GM12878 (cell line): ENCODE data around the gene LRRC37A3. TPM values are rescaled to one million over a fixed set of nuclear protein-coding genes. Genes with fewer than 3 reads are reported as not detected.
"Not testable (repeated sequence)": the region's sequence is repeated elsewhere in the genome, so short reads cannot be mapped to it uniquely, and the experiment has no call there.

Experiments
- ATAC-seq: fragments of 200-7000 bp; cut with Tn5 transposase; 3 replicates; pipeline ENCODE4 v1.9.1; 2020; ENCODE audit warnings: mild to moderate bottlenecking, moderate library complexity
- BruUV-seq: library from RNA; stranded (reverse); fragments of 400-500 nt; replicated peaks from 2 replicates; lab custom pipeline; 2021; lab: Mats Ljungman, UMichigan
- CTCF ChIA-PET: fragments of 300-600 bp; sonication (Branson Sonifier 250); formaldehyde crosslinking; extraction: SDS; loops from one replicate; lab custom pipeline; 2021; ENCODE audit warnings: inconsistent platforms; lab: Yijun Ruan, JAX
- POLR2A ChIA-PET: fragments of 350-600 bp; formaldehyde crosslinking; extraction: SDS; loops from one replicate; lab custom pipeline; 2021; ENCODE audit warnings: inconsistent platforms; lab: Charles Lee
- RAD21 ChIA-PET: fragments of 300-600 bp; sonication (Branson Sonifier 250); formaldehyde crosslinking; loops from one replicate; lab custom pipeline; 2023; ENCODE audit warnings: antibody characterized with exemption; ENCODE audit not compliant: unreplicated experiment; lab: Charles Lee
- SMC1A ChIA-PET: fragments of 300-600 bp; sonication (Branson Sonifier 250); formaldehyde crosslinking; loops from one replicate; lab custom pipeline; 2023; ENCODE audit not compliant: unreplicated experiment, uncharacterized antibody; lab: Charles Lee
- DNase-seq: peaks from one replicate; pipeline ENCODE4 v3.0.0-alpha.2; 2011; ENCODE audit warnings: low read depth, low spot score
- FAIRE-seq: peaks from 3 replicates; lab custom pipeline; 2011; peaks lifted over from hg19 to GRCh38; lab: Jason Lieb, UNC
- H2AFZ ChIP-seq: 2 replicates; pipeline ENCODE4 v1.6.0; 2011; ENCODE audit warnings: low read depth, low read length, control low read depth; ENCODE audit not compliant: control insufficient read depth
- H3K27ac ChIP-seq: 2 replicates; pipeline ENCODE4 v1.5.1; 2011; ENCODE audit warnings: control low read depth; ENCODE audit not compliant: control insufficient read depth, insufficient read depth
- H3K27me3 ChIP-seq, 2 experiments: replicated peaks in 1 of 2; 2 replicates each; pipeline versions ENCODE4 v1.6.0 to v1.6.1; 2011; ENCODE audit warnings: low read length in 1 of 2; ENCODE audit not compliant: control insufficient read depth in 2 of 2, insufficient read depth in 2 of 2
- H3K36me3 ChIP-seq, 2 experiments: 2 replicates each; pipeline ENCODE4 v1.5.1; 2011; ENCODE audit warnings: low read length in 1 of 2; ENCODE audit not compliant: control insufficient read depth in 2 of 2, insufficient read depth in 2 of 2
- H3K4me1 ChIP-seq: 2 replicates; pipeline ENCODE4 v1.6.1; 2011; ENCODE audit warnings: mild to moderate bottlenecking, low read length, moderate library complexity, mixed read lengths; ENCODE audit not compliant: control insufficient read depth, insufficient read depth
- H3K4me2 ChIP-seq: 2 replicates; pipeline ENCODE4 v1.6.0; 2011; ENCODE audit warnings: control low read depth; ENCODE audit not compliant: control insufficient read depth, insufficient read depth
- H3K4me3 ChIP-seq: fragments of 200-600 bp; sonication (generic); 2 replicates; pipeline ENCODE4 v1.5.1; 2016
- H3K79me2 ChIP-seq: 2 replicates; pipeline ENCODE4 v1.6.0; 2011; ENCODE audit warnings: low read length; ENCODE audit not compliant: control insufficient read depth, insufficient read depth
- H3K9ac ChIP-seq: 2 replicates; pipeline ENCODE4 v1.8.0; 2011; ENCODE audit warnings: low read length, control low read depth, mixed read lengths; ENCODE audit not compliant: control insufficient read depth, insufficient read depth
- H3K9me3 ChIP-seq: replicated peaks from 3 replicates; pipeline ENCODE4 v1.5.1; 2011; ENCODE audit warnings: mild to moderate bottlenecking, low read length; ENCODE audit not compliant: control insufficient read depth, insufficient read depth
- H4K20me1 ChIP-seq: 2 replicates; pipeline ENCODE4 v1.6.0; 2011; ENCODE audit not compliant: control insufficient read depth, insufficient read depth
- ASH2L ChIP-seq: fragments of 300-600, 200-600 bp; sonication (generic); IDR thresholded peaks from 2 replicates; pipeline ENCODE4 v1.6.1; 2017; ENCODE audit warnings: low read depth, mild to moderate bottlenecking, borderline replicate concordance
- BCL11A ChIP-seq: IDR thresholded peaks from 2 replicates; pipeline ENCODE4 v1.6.1; 2011; ENCODE audit warnings: low read depth, low read length
- MAX ChIP-seq: IDR thresholded peaks from 2 replicates; pipeline ENCODE4 v1.6.1; 2012; ENCODE audit warnings: low read depth, low read length, improper control_type of control experiment
- MTA3 ChIP-seq: IDR thresholded peaks from 2 replicates; pipeline ENCODE4 v1.6.1; 2012; ENCODE audit warnings: low read length, inconsistent platforms, borderline replicate concordance
- MYB ChIP-seq: fragments of 150-350 bp; IDR thresholded peaks from 2 replicates; pipeline ENCODE4 v1.6.1; 2014; ENCODE audit warnings: mild to moderate bottlenecking, low read depth, low read length, borderline replicate concordance
- PBX3 ChIP-seq: IDR thresholded peaks from 2 replicates; pipeline ENCODE4 v1.6.1; 2011; ENCODE audit warnings: mild to moderate bottlenecking, low read depth, low read length, moderate library complexity; ENCODE audit not compliant: insufficient replicate concordance
- POLR2AphosphoS5 ChIP-seq: IDR thresholded peaks from 2 replicates; pipeline ENCODE4 v1.6.1; 2011; ENCODE audit warnings: mild to moderate bottlenecking, low read length, inconsistent platforms
- SMC3 ChIP-seq: IDR thresholded peaks from 2 replicates; pipeline ENCODE4 v1.6.1; 2011; ENCODE audit warnings: low read length, improper control_type of control experiment, borderline replicate concordance
- SUPT20H ChIP-seq: IDR thresholded peaks from 2 replicates; pipeline ENCODE4 v1.6.1; 2011; ENCODE audit warnings: low read depth, mild to moderate bottlenecking, low read length, moderate library complexity, borderline replicate concordance; ENCODE audit not compliant: control insufficient read depth
- WGBS: methylation state at CpG from one replicate; pipeline ENCODE4 v1.1.6; 2016; ENCODE audit warnings: low lambda C conversion rate; ENCODE audit not compliant: insufficient replicate concordance, insufficient coverage; ENCODE audit errors: missing lambda C conversion rate; 5-methylcytosine and 5-hydroxymethylcytosine counted together
- in situ Hi-C: fragments of 300-500 bp; cut with MboI; formaldehyde crosslinking; loops from 9 replicates; pipeline ENCODE4 v1.14.3; 2018; ENCODE audit warnings: mixed read lengths
- intact Hi-C: fragments of 100-400 bp; cut with micrococcal nuclease; formaldehyde crosslinking; loops from one replicate; pipeline ENCODE4 v1.14.2; 2022; ENCODE audit not compliant: unreplicated experiment
- polyA plus RNA-seq, 11 experiments: library from polyadenylated mRNA; depleted of rRNA in 4 of 11; unstranded in 6 of 11; stranded (reverse) in 5 of 11; fragments of >200 nt; fragmentation: Nextera tagmentation in 4 of 11; fragmentation: Illumina TruSeq in 1 of 11; extraction: Ambion mirVana in 4 of 11; extraction: Trizol in 1 of 11; gene quantifications; 1 replicate in 1 of 11; 2 replicates in 10 of 11; pipeline versions ENCODE4 v1.2.1 to v1.2.3, GENCODE V29; 2011 to 2016; ENCODE audit warnings: inconsistent platforms in 2 of 11, missing spikeins in 2 of 11, low read depth in 1 of 11
- total RNA-seq, 4 experiments: library from RNA; depleted of rRNA in 3 of 4; stranded (reverse); fragments of >200 nt in 3 of 4; fragmentation: Illumina TruSeq in 1 of 4; extraction: Trizol in 1 of 4; gene quantifications; 2 replicates each; pipeline versions ENCODE4 v1.2.1 to v1.2.3, GENCODE V29; 2013 to 2021

The LRRC37A3 gene
- total and polyA plus RNA-seq, 10 of the 15 experiments (the other 5 are each of a cell fraction or from before 2014, with no cell fraction given), result 0.18 to 10.0 (median 2.7) TPM

- in situ Hi-C loops, result loop anchor here (25.0 kb wide), 1 partner anchor 597 kb away; the partner anchor contains the start of gene AXIN2
- peak; percentile 85 for FAIRE-seq
- SMC1A ChIA-PET, result interaction anchor here (0.7 to 9.1 kb wide), 3 partner anchors 70 to 136 kb away, joined by 3 to 60 read pairs (median 5); partner anchors contain the start of gene GNA13
- not testable (repeated sequence) for DNase-seq, H4K20me1 ChIP-seq, H3K27me3 ChIP-seq, H3K79me2 ChIP-seq, H3K36me3 ChIP-seq, BruUV-seq, H3K27ac ChIP-seq, ATAC-seq, H3K9me3 ChIP-seq, H3K4me3 ChIP-seq
- Histone ChIP-seq H3K4me1 (peaks cover 28% of the 10 kb centered on the region), H2AFZ (peak overlapping the region; percentile 28), H3K4me2 (peak overlapping the region; percentile 67), H3K9ac (peak overlapping the region; percentile 33; the same call in 1 of the 2 replicates)
- WGBS, result 7% methylated on average over 10 of the region's 14 CpGs
- CTCF ChIA-PET, result interaction anchor here (0.6 to 4.9 kb wide), 12 partner anchors 9 to 233 kb away, joined by 3 to 33 read pairs (median 4); no protein-coding TSS in a partner anchor
- intact Hi-C loops, result loop anchor here (2.0 kb wide), 1 partner anchor 43 kb away; no protein-coding TSS in a partner anchor
- POLR2A ChIA-PET, result interaction anchor here (1.2 kb wide), 1 partner anchor 77 kb away, joined by 4 read pairs; no protein-coding TSS in a partner anchor
- RAD21 ChIA-PET, result interaction anchor here (0.6 to 3.3 kb wide), 5 partner anchors 10 to 135 kb away, joined by 3 to 16 read pairs (median 5); partner anchors contain the start of gene LRRC37A3
Observed at GRCh38 chr17:64965256-64965872, 46.1 kb upstream of the LRRC37A3 start.

- in situ Hi-C loops (loop anchor here (5.0 to 25.0 kb wide), 2 partner anchors 138 to 598 kb away; partner anchors contain the start of gene AXIN2), intact Hi-C loops (loop anchor here (2.0 to 5.0 kb wide), 2 partner anchors 42 to 112 kb away; no protein-coding TSS in a partner anchor)
- DNase-seq, result no peak
- H4K20me1 ChIP-seq, result no peaks in the 10 kb centered on the region
- H3K4me3 ChIP-seq, result peak overlapping the region; percentile 38; the same call in 1 of the 2 replicates
- ChIA-PET RAD21 (interaction anchor here (1.3 to 3.3 kb wide), 5 partner anchors 10 to 136 kb away, joined by 3 to 16 read pairs (median 5); partner anchors contain the start of gene LRRC37A3), SMC1A (interaction anchor here (0.9 to 9.1 kb wide), 7 partner anchors 17 to 233 kb away, joined by 3 to 60 read pairs (median 4); partner anchors contain the start of gene RGS9), POLR2A (interaction anchor here (1.2 kb wide), 1 partner anchor 77 kb away, joined by 4 read pairs; no protein-coding TSS in a partner anchor), CTCF (interaction anchor here (0.9 to 4.9 kb wide), 18 partner anchors 10 to 259 kb away, joined by 3 to 33 read pairs (median 4); no protein-coding TSS in a partner anchor)
- BruUV-seq, result no TSS peak
- H3K27ac ChIP-seq, result no peak overlapping the region
- H2AFZ ChIP-seq, result peak overlapping the region; percentile 36; the same call in 1 of the 2 replicates
- no peaks in the 10 kb centered on the region for H3K9me3 ChIP-seq
- no peak for FAIRE-seq
- no peaks in the 10 kb centered on the region for H3K27me3 ChIP-seq
- peak overlapping the region; percentile 67; the same call in 1 of the 2 replicates for H3K4me2 ChIP-seq
- ATAC-seq, result no peak
- 73% methylated on average over 9 of the region's 9 CpGs for WGBS
- H3K79me2 ChIP-seq, result no peaks in the 10 kb centered on the region
- no peaks in the 10 kb centered on the region for H3K36me3 ChIP-seq
- TF ChIP-seq MTA3 (no peak), BCL11A (no peak), ASH2L (no peak), MAX (no peak), POLR2AphosphoS5 (no peak), SMC3 (no peak), PBX3 (no peak), MYB (no peak), SUPT20H (no peak)
- H3K9ac ChIP-seq, result no peak overlapping the region
- H3K4me1 ChIP-seq, result peaks cover 24% of the 10 kb centered on the region
Observed at GRCh38 chr17:64964796-64965195, 45.5 kb upstream of the LRRC37A3 start.
